CD4-positive, alpha-beta T cell treated with Interleukin-1 beta for 1 hour (primary cell): Measurements from ENCODE around the gene SLC12A4.

Experiments used
- DNase-seq, 2 donors: peaks; one replicate each; pipeline ENCODE4 v3.0.0-alpha.2; 2020 to 2022

The SLC12A4 gene

GRCh38 chr16:67962135-67962534 is 6.3 kb downstream of the SLC12A4 start:
- DNase-seq: no peak

GRCh38 chr16:67961551-67961957 is 6.9 kb downstream of the SLC12A4 start:
- DNase-seq: no peak

GRCh38 chr16:67959536-67960329 is 8.7 kb downstream of the SLC12A4 start:
- no peak for DNase-seq

GRCh38 chr16:67957622-67958021 is 10.8 kb downstream of the SLC12A4 start:
- DNase-seq: no peak

- no peak for DNase-seq
Measured at GRCh38 chr16:67954421-67955196, 13.8 kb downstream of the SLC12A4 start.

- no peak for DNase-seq
Measured at GRCh38 chr16:67953641-67954375, 14.6 kb downstream of the SLC12A4 start.

- no peak for DNase-seq
Measured at GRCh38 chr16:67951485-67951884, 17.0 kb downstream of the SLC12A4 start.

GRCh38 chr16:67950335-67950843 is 18.0 kb downstream of the SLC12A4 start:
- no peak for DNase-seq

- DNase-seq: no peak
Measured at GRCh38 chr16:67949645-67950044, 18.8 kb downstream of the SLC12A4 start.

GRCh38 chr16:67948015-67948414 is 20.4 kb downstream of the SLC12A4 start:
- DNase-seq: no peak

- no peak for DNase-seq
Measured at GRCh38 chr16:67946966-67947558, 21.4 kb downstream of the SLC12A4 start.

GRCh38 chr16:67946128-67946569 is 22.3 kb downstream of the SLC12A4 start:
- DNase-seq: no peak

GRCh38 chr16:67945392-67945933 is 23.0 kb downstream of the SLC12A4 start:
- DNase-seq: no peak

GRCh38 chr16:67944690-67945391 is 23.6 kb downstream of the SLC12A4 start:
- no peak for DNase-seq

- DNase-seq: no peak
Measured at GRCh38 chr16:67943619-67944504, 24.6 kb downstream of the SLC12A4 start, which contains the start of gene LCAT. TSS of gene LCAT (minus strand) at chr16:67944120. CDS start at chr16:67944101, 19 bp downstream.

- no peak for DNase-seq
Measured at GRCh38 chr16:67943256-67943618, 25.2 kb downstream of the SLC12A4 start.

GRCh38 chr16:67942510-67943255 is 25.8 kb downstream of the SLC12A4 start:
- no peak for DNase-seq

- peak; percentile 29 to 39 for DNase-seq
Measured at GRCh38 chr16:67942200-67942509, 26.3 kb downstream of the SLC12A4 start.

- no peak for DNase-seq
Measured at GRCh38 chr16:67941469-67942199, 26.8 kb downstream of the SLC12A4 start.
